Measurements from ENCODE around the gene CXCL3.

DNA sequence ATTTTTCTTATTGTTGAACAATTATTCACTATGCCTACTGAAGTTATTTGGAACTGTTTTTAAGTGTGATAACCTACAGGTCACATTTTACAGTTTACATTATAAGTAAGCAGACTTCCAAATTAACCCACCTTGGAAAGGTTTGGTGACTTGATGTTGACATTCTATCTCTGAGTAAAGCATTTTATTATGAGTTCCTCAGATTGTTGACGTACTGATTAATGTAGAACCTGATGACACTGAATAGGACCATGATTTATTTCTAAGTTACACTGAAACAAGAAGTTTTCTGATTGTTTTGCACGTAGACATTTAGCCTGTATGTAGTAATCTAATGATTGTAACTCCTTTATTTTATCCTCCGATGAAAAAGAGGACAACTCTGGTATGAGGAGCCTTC is 17.0 kb upstream of the CXCL3 start:
- TF ChIP-seq, protein P1, sequence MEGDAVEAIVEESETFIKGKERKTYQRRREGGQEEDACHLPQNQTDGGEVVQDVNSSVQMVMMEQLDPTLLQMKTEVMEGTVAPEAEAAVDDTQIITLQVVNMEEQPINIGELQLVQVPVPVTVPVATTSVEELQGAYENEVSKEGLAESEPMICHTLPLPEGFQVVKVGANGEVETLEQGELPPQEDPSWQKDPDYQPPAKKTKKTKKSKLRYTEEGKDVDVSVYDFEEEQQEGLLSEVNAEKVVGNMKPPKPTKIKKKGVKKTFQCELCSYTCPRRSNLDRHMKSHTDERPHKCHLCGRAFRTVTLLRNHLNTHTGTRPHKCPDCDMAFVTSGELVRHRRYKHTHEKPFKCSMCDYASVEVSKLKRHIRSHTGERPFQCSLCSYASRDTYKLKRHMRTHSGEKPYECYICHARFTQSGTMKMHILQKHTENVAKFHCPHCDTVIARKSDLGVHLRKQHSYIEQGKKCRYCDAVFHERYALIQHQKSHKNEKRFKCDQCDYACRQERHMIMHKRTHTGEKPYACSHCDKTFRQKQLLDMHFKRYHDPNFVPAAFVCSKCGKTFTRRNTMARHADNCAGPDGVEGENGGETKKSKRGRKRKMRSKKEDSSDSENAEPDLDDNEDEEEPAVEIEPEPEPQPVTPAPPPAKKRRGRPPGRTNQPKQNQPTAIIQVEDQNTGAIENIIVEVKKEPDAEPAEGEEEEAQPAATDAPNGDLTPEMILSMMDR (optimal IDR thresholded peaks at IDR 0.05 in 1 of 3, IDR thresholded peaks at IDR 0.05 in 1 of 3, conservative IDR thresholded peaks at IDR 0.05 in 1 of 3; ENCODE audit: extremely low read depth in 1 of 3, insufficient read depth in 2 of 3, low read length in 3 of 3), result no peak
- TF ChIP-seq EZH2 (IDR thresholded peaks at IDR 0.05; ENCODE audit: low read length), result no peak

Data from keratinocyte (primary cell).